LoVo (cell line): Measurements from ENCODE around the gene TPCN2.

ENCODE experiments used
- DNase-seq: peaks from one replicate; pipeline ENCODE4 v3.0.0-alpha.2; 2016; ENCODE audit warnings: low spot score

The TPCN2 gene

DNA sequence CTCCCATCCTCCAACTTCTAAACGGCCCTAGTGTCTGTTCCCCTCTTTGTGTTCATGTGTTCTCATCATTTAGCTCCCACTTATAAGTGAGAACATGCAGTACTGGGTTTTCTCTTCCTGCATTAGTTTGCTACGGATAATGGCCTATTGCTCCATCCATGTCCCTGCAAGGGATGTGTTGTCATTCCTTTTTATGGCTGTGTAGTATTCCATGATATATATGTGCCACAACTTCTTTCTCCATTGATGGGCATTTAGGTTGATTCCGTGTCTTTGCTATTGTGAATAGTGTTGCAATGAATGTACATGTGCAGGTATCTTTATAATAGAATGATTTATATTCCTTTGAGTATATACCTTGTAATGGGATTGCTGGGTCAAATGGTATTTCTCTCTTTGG is 101.4 kb downstream of the TPCN2 start:
- no peak for DNase-seq

DNA sequence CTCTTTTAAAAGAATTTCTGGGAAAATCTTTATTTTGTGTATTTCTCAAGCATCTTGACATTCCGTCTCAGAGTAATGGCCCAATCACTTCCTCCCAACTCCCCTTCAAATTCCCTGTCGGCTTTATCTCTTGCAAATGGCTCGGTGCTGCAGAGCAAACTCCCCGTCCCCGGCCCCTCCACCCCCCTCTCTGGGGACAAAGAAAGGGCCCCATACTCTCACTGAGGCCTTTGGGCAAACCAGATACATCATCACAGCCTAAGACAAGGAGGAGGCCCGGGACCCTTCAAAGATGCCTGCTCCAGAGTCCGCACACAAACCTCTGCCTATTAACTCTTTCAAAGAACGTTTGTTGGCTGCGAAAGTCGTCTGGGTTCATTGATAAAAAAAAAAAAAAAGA is 103.1 kb downstream of the TPCN2 start:
- DNase-seq, result no peak

DNA sequence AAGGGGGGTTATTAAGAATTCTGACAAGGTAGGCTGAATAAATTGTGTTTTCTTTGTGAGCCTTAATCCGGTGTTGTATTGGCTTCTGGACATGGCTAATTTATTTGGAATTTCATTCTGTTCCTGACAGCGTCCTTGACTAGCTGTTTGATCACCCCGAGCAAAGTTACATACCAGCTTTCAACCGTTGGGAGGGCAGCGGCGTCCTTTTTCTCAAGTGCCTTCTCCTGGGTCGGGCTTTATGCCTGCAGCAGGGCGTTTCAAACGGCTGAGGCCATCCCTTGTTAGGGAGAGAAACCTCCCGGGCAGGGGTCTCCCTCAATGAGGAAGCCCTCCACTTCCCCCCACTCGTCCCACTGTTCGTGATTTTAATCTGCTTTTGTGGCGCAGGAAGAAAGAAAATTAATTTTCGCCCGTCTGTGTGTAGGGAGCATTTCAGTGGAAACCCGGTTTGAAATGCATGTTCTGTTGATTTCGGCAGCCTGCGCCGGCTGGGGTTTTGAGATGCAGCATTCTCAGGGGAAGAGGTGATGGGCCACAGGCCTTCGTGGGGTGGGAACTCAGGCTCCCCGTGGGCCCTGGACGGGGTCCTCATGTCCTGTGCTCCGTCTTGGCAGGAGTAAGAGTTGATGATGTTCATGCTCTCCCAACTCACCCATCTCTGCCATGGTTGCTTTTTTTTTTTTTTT is 104.1 kb downstream of the TPCN2 start:
- no peak for DNase-seq

DNA sequence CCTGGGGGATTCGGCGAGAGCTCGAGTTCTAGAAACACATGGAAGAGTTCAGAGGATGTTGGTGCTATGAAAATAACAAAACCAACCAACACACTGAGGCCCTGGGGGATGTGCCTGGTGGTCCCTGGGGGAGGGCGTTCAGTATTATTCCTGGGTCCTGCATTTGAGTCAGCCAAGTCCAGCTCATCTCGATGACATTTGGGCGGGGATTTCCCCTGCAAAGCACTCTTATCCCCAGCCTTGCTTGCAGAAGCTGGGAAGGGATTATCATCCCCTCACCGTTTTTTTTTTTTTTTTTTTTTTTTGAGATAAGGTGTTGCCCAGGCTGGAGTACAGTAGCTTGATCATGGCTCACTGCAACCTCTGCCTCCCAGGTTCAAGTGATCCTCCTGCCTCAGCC is 104.9 kb downstream of the TPCN2 start:
- no peak for DNase-seq

DNA sequence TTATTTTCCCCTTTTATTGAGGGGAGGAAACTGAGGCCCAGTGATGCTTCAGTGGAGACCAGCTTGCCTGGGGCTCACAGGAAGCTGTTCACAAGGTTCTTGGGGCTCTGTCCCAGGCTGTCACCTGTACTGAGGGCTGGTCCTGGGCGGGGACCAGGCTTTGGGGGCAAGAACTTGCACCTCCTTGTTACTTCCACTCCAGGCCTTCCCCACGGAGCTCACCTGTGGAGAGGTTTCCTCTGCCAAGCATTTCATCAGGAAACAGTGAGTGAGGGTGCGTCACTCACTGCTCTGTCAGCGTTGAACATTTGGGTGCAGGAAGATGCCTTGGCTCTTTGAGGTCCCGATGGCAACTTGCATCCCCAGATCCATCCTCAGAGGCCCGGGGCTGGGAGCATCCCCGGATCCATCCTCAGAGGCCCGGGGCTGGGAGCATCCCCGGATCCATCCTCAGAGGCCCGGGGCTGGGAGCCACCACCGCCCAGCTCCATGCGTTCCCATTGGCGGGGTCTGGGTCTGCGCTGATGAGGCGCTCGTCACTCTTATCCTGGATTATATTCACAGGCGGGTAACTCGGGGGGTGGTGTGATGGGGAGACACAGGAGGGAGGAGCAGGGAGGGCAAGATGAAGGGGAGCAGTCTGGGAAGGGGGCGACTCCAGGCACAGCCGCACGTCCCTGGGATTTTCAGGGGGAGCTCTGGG is 105.6 kb downstream of the TPCN2 start:
- DNase-seq, result no peak

DNA sequence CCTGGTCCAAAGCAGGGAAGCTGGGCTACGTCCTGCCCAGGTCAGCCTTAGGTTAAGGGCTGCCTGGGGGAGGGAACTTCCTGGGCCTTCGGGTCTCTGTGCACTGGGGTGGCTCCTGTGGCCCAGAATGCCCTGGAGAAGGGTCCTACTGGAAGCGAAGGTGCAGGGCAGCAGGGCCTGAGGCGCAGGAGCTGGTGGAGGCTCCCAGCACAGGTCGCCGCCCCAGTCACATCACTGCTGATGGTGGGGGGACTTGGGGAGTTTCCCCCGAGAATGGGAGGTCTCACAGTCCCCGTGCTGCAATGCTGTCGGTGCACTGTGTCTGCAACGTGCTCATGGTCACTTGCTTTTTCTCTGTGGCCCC is 106.2 kb downstream of the TPCN2 start:
- DNase-seq, result no peak

DNA sequence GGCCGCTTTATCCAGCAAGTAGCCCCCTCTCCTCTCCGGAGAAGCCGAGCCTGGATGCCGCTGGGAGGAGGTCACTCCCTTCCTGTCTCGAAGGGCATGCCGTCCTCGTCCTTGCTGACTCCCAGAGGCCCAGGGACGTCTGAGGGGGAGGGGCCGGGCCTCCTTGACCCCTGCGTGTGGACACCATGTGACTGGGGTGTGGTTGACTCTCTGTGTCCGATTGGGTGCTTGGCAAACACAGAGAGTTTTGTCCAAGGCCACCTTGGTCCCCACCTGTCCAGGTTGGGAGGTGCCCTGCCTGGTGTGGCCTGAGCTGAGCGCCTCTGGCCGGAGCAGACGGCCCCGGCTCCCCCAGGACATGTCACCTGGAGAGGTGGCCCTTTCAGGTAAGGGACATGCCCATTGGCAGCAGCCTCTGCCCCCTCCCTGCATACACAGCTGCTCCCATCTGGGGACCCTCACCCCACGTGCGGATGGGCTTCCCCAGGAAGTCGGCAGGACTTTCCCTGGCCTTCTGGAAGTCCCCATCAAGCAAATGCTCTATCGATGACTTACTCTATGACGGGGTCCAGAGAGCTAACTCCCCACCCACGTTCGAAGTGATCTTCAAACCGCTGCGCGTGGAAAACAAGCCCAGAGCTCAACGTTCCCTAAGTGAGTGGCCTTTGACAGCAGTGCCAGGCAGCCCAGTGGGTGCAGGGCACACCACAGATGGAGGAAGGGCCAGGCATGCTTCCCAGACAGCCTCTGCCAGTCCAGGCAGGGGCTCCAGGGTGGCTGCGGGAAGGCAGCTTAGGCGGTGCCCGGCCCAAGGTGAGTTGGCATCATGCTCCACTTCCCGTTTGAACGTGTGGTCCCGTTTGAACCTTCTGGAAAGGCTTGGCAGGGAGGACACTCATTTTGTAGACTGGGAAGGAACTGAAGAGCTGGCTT is 106.8 kb downstream of the TPCN2 start, which contains the start of gene SMIM38:
TSS of gene SMIM38 (plus strand) at position 634 of the 933 bp plus-strand sequence. CDS start 1,912 bp downstream, outside the sequence.
- DNase-seq, result no peak

DNA sequence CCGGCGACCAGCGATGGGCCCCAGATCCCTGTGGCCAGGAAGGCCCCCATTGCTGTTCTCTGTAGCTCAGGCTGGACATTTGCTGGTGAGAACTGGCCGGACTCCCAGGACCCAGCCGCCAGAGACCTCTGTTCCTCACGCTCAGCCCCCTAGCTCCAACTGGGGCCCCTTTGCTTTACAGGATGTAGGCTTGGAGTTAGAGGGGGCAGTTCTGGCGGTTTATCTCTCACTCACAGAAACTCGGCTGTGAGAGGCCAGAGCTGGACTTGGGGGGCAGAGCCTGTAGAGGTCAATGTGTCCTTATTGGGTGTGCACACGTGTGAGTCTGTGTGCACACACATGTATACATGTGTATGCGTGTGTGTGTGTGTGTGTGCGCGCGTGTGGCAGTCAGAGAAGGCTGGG is 107.5 kb downstream of the TPCN2 start:
- no peak for DNase-seq

DNA sequence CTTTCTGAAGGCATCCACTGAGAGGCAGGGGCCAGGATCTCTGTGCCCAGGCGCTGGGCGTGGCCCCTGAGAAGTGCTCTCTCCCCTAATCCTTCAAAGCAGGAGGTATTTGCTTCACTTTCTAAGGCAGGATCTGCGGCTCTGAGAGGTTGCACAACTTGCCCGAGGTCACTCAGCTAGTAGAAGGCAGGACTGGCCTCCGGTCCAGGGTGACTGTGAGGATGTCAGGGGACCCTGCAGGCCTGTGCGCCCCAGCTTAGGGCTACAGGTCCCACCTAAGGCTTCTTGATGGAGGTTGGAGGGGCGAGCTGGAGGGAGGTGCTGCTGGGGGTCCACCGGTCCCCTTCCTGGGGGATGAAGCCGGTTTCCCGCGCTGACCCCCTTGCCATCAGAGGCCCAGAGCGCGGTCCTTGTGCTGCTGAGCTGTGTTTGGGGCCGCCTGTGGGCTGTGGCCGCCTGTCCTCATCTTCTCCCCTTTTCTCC is 108.0 kb downstream of the TPCN2 start:
- DNase-seq, result no peak

DNA sequence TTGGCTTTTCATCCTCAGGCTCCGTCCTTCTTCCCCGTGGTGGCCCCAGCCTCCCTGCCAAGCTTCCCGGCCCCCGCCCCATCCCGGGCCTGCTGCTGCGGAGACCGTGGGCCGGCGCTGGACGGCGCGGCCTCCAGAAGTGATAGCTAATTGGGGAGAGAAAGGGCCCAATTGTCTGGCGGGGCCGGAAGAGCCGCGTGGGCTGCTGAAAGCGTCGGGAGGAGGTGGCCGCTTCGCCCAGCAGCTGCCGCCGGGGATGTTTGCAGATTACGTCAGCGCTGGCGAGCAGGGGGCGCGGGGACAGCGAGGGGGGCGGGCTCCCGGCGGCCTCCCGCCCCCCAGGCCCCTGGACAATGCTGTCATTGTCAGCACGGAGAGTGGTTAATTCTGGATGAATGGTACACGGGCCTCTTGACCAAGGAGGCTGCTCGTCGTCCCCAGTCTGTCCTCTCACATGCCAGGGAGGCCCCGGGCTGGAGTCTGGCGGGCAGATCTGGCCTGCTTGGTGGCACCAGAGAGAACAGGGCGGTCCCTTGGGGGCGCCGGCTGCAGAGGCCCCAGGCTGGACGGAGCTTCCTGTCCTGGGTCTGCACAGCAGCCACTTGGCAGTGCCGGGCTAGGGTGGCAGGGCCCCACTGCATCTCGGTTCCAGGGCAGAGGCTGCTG is 108.6 kb downstream of the TPCN2 start:
- DNase-seq, result no peak

DNA sequence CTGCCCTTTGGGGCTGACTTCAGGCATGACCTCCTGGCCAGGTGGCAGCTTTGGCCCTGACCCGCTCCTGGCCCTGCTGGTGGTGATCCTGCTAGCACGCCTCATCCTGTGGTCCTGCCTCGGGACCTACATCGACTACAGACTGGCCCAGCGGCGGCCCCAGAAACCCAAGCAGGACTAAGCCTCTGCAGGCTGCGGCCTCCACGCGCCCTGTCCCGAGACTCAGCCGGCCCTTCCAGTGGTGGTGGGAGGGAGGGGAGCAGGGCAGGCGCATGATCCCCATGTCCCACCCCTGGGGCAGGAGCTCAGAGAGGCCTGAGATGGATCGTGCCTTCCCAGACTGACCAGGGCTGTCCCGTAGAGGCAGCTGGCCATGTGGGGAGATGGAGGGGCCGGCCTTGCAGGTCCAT is 109.1 kb downstream of the TPCN2 start:
- no peak for DNase-seq

DNA sequence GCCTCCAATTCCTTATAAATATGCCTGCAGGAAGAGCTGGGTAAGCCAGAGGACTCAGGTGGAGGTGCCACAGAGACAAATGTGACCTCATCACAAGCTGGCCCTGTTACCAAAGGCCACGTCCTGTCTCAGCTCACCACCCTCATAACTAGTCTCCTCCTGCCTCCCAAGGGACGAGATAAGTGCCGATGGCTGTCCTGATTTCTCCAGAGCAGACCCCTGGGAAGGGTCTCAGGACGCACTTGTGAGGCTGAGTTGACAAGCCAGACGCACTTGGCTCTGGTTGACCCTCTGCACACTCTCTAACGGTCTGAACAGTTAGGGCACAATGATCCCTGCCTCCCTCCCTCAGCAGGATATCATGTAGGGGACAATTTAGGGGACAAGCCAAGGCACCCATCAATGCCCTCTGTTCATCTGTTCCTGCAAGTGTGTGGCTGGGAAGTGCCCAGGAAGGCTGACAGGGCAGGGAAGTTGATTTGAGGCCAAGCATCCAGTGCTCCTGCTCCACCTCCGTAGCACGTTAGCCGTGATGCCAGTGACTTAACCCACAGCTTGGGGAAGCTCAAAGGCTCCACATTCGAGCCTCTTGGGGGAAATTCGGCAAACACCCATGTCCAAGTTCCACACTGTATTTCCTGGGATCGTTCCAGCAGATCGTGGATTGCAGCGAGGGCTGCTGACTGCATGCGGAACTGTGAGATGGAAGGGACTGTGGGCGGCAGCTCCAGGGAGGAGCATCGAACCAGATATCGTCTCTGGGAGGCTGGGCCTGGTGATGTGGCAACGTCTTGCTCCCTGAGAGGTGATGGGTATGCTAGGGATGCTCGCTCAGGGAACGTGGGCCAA is 109.8 kb downstream of the TPCN2 start:
- no peak for DNase-seq

DNA sequence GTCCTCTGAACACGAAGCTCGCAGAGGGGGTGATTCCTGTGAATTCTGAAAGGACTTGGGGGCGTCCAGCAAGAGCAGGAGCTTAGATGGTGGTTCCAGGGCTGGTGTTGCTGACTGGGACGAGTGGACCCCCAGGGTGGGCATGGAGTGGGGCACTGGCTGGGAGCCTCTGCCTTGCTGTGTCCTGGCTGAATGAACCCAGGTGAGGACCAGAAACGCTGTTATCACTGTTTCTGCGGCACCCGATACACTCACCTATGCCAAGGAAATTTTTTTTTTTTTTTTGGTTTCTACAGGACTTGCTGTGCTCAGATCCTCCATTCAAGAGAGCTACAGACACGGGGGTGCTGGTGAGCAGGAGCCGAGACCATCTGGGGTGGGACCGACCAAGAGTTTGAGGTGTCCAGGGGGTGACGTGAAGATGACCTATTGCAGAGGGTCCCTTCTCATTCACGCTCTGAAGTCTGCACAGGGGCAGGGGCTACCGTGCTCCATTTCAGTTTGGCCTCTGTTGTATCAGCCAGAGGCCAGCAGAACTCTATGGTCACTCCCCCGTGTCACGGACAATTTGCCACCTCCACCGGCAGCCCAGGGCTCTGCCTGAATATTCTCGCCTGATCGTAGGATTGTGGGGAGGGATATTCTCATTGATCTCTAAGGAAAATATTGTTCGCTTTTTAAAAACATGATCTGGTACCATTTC is 110.6 kb downstream of the TPCN2 start:
- DNase-seq, result no peak

DNA sequence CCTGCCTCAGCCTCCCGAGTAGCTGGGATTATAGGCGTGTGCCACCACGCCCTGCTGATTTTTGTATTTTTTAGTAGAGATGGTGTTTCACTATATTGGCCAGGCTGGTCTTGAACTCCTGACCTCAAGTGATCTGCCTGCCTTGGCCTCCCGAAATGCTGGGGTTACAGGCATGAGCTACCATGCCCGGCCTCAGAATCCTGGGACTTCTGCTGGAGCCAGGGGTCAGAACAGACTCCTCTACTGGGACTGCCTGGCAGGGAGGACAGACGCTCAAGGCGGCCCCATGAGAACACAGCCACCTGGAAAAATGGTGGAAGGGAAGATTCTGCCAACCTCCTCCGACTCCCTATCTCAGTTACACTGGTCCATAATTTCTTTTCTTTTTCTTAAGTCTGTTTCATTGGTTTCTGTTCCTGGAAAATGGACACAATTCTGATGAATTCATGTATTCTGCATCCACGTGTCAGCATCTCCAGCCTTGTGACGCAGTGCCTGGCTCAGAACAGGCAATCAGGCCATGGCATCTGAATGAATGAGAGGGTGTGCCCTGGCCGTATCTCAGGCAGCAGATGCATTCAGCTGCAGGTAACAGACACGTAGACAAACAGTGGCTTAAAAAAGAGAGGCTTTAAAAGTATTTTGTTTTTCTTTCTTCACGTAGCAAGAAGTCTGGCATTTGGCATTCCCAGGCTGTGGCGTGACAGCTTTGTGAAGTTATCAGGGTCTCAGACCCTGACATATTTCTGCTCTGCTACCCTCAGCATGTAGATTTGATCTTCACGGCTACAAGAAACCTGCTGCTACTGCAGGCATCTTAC is 111.8 kb downstream of the TPCN2 start:
- DNase-seq, result no peak

DNA sequence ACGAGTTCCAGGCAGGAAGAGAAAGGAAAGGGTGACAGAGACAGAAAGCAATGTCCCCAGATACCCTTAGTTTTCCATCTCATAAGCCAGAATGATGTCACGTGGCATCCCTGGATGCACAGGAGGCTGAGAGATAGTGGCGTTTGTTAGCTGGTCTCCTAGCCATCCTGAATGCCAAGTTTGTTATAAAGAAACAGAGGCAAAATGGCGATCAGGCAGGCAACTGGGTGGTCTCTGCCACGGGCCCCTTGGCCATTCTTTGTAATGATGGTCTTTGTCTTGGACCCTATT is 112.3 kb downstream of the TPCN2 start:
- DNase-seq, result no peak

DNA sequence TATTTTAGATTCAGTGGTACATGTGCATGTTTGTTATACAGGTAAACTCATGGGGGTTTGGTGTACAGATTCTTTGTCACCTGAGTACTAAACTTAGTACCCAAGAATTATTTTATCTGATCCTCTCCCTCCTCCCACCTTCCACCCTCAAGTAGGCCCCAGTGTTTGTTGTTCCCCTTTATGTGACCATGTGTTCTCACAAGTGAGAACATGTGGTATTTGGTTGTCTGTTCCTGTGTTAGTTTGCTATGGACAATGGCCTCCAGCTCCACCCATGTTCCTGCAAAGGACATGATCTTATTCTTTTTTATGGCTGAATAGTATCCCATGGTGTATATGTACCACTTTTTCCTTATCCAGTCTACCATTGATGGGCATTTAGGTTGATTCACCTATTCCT is 113.8 kb downstream of the TPCN2 start:
- DNase-seq, result no peak

DNA sequence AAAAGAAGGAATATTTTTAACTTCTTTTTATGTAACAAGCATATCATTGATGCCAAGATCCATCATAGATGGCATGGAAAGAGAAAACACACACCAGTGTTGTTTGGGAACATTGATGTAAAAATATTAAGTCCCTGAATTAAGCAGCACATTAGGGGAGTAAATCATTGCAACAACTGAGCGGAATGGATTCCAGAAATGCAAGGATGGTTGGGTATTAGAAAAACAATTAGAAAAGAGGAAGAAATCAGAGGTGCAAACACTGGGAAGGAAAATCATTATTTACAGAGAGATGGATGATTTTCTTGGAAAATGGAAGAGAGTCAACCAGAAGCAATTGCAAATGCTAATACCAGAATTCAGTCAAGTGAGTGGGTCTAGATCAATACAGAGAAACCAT is 115.1 kb downstream of the TPCN2 start:
- DNase-seq, result no peak

DNA sequence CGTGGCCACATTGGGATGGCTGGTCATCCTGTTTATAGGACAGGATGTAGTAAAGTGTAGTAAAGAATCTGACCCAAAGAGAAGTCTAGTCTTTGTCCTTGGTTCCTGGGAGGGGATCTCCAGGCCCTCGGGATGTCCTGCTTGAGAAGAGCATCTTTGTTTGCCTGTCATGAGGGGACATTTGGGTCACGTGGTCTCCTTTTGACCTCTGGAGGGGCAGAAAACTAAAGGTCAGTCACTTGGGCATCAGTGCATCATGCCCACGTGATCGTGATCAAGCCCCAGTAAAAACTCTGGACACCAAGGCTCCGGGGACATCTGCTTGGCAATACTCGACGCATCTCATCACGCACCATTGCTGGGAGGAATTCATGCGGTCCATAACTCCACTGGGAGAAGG is 116.1 kb downstream of the TPCN2 start:
- DNase-seq, result no peak

DNA sequence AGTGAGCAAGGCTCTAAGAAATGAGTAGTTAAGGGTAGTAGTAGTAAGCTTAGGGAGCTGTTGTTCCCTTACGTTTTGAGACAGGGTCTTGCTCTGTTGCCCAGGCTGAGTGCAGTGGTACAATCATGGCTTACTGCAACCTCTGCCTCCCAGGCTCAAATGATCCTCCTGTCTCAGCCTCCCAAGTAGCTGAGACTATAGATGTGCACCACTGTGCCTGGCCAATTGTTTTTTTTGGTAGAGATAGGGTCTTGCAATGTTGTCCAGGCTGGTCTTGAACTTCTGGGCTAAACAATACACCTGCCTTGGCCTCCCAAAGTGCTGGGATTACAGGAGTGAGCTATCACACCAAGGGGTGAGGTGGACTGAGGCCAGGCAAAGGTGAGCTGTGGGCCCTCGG is 117.0 kb downstream of the TPCN2 start:
- no peak for DNase-seq
